NK-92 (cell line): ENCODE measurements around the gene RPS3A.
"Not testable (repeated sequence)": the region's sequence is repeated elsewhere in the genome, so short reads cannot be mapped to it uniquely, and the experiment has no call there.

Experiments used
- DNase-seq: peaks from one replicate; lab custom pipeline; 2025; ENCODE audit not compliant: unreplicated experiment; lab: John Stamatoyannopoulos, UW

RPS3A gene

GRCh38 chr4:151114338-151114737 lies 14.9 kb downstream of the RPS3A start:
- DNase-seq = no peak

GRCh38 chr4:151114986-151115385 lies 15.6 kb downstream of the RPS3A start:
- DNase-seq = no peak

GRCh38 chr4:151117371-151117962 lies 18.0 kb downstream of the RPS3A start:
- DNase-seq = no peak

- DNase-seq = no peak
Observed at GRCh38 chr4:151129796-151130195, 30.4 kb downstream of the RPS3A start.

- no peak for DNase-seq
Observed at GRCh38 chr4:151133311-151133710, 33.9 kb downstream of the RPS3A start.

GRCh38 chr4:151136048-151136447 lies 36.6 kb downstream of the RPS3A start:
- DNase-seq = not testable (repeated sequence)

GRCh38 chr4:151139814-151140213 lies 40.4 kb downstream of the RPS3A start:
- no peak for DNase-seq

GRCh38 chr4:151142758-151143157 lies 43.3 kb downstream of the RPS3A start:
- no peak for DNase-seq

GRCh38 chr4:151143162-151143561 lies 43.7 kb downstream of the RPS3A start:
- DNase-seq = no peak

- no peak for DNase-seq
Observed at GRCh38 chr4:151143811-151144210, 44.4 kb downstream of the RPS3A start.

GRCh38 chr4:151144329-151145072 lies 45.1 kb downstream of the RPS3A start:
- DNase-seq = no peak

GRCh38 chr4:151147000-151147399 lies 47.6 kb downstream of the RPS3A start:
- no peak for DNase-seq

- DNase-seq = no peak
Observed at GRCh38 chr4:151148261-151148660, 48.8 kb downstream of the RPS3A start.

- no peak for DNase-seq
Observed at GRCh38 chr4:151150821-151151580, 51.6 kb downstream of the RPS3A start.

GRCh38 chr4:151152028-151152427 lies 52.6 kb downstream of the RPS3A start:
- DNase-seq = no peak

- no peak for DNase-seq
Observed at GRCh38 chr4:151153585-151153984, 54.2 kb downstream of the RPS3A start.
